HG02571 (cell line): ENCODE data around the gene VAMP2.
"Not testable (repeated sequence)": the region's sequence is repeated elsewhere in the genome, so short reads cannot be mapped to it uniquely, and the experiment has no call there.

ENCODE experiments used
- ATAC-seq: cut with Tn5 transposase; IDR thresholded peaks from one replicate; pipeline ENCODE4 v1.9.1; 2021; ENCODE audit warnings: mild to moderate bottlenecking, moderate library complexity; ENCODE audit not compliant: unreplicated experiment

The VAMP2 gene

DNA sequence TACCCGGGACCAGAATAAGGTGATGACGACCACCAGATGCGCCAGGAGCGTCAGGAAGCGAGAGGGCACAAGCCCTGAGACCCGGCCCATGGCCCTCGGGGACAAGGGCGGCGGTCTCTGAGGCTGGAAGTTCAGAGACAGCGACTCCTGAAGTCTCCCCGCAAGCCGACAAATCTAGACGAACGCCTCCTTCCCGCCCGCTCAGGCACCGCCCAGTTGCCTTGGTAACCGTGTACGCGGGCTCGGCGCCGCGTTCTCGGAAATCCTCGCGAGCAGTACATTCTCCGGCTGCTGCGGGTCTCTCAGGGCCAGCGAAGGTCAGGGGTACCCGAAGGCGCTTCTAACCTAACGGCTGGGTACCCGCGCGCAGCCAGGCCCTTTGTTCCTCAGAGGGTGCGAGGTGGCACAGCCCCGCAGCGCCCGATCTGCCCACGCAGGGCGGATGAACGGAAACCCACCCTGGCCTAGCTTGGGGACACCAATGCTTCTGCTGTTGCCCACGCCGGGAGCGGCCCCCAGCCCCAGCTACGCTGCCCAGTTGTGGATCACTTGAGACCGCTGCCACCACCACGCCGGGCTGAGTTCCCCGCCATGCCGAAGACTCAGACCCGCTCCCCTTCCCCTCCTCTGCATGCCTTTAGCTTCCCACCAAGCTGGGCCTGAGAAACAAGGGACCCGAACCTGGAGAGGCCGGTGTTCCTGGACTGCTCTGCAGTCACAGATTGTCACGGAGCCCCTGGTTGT, 13.6 kb upstream of the VAMP2 start, which contains the start of gene TMEM107:
TSS of gene TMEM107 (minus strand) at position 184 of the 744 bp plus-strand sequence. CDS start at position 90, 94 bp downstream.
- peak; percentile 38 for ATAC-seq

DNA sequence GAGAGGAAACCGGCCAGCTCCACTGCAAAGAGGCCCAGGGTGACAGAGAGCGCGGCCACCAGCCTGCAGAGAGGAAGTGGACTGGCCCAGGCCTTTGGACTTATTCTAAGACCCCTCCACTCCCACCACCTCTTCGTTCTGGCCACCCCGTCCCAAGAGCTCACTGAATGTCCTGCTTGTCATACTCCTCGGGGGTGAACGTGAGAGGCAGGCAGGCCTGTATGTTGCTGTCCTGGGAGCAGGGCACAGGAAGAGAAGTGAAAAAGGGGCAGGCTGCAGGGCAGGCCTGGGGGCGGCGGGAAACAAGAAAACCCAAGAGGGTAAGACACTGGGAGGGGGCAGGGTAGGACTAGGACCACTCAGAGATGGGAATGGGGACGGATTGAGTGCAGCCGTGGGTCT, 13.0 kb upstream of the VAMP2 start:
- ATAC-seq, result no peak

DNA sequence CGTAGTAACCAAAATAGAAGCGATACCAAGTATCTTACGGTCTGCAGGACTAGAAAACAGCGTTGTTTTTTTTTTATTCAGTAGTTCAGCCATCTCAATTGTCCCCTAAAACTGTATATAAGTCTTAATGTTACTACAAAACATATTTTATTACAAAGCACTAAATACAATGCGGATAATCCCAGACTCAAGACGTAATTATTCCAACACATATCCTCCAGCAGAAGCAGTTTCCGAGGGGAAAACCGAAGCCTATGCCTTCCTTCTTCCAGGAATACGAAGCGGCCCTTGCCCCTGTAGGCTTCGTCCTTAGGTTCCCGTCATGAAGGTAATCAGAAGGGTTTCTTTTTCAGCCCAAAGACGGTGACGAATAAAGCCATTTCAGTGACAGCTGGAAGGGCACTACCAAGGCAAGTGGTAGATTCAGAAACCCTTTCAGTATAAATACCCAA, 11.1 kb upstream of the VAMP2 start:
- no peak for ATAC-seq

DNA sequence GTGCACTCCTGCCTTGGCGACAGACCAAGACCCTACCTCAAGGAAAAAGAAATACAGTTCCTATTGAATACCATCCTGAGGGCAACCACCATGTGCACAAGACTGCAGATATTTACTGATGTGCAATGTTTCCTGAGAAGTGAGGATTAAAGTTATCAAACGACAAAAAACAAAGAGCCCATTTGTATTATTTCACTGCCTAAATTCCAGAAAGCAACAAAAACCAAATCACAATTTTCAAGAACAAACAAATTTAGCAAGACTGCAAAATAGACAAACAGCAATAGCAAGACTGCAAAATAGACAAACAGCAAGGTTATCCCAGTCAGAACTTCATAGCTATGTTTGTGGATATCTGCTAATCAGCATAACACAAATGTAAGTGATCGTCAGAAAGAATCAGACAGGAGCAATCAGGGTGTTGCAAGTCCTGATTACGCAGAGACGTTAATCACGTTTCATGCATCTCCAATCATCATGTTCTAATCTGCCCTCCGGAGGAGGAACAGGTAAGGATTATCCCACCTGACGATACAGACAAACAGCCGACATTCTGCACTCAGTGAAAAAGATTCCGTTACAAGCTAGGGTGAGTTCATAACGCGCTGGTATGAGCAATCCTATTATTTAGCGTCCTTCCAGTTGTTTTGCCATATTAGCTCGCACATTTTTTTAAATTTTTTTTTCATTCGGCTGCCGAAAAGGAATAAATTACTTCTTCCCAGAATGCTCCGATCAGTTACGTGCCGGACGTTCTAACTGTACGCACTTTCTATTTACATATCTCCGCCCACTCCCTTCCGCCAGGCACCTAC, 10.5 kb upstream of the VAMP2 start:
- ATAC-seq, result peak; percentile 63

DNA sequence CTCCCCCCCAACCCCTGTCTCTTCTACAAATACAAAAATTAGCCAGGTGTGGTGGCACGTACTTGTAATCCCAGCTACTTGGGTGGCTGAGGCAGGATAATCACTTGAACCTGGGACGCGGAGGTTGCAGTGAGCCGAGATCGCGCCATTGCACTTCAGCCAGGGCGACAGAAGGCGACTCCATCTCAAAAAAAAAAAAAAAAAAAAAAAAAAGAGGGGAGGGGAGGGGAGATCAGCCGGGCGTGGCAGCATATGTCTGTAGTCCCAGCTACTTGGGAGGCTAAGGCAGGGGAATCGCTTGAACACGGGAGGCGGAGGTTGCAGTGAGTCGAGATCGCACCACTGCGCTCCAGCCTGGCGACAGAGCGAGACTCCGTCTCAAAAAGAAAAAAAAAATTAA, 7.4 kb upstream of the VAMP2 start:
- ATAC-seq, result not testable (repeated sequence)

DNA sequence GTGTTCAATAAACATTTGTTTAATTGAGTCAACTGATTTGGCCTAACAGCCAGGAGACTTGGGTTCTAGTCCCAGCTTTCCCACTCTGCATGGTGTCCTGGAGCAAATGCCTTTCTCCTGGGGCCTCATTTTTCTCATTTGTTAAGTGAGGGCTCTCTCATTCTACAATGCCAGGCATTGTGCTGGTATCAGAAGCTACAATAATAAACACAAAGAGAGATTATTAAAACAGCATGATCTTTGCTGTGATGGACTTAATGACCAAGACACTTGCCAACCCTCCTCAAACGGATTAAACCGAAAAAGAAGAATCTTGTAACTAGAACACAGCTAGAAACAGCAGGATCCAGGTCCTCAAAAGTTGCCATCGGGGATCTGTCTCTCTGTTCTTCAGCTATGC, 4.8 kb upstream of the VAMP2 start:
- no peak for ATAC-seq

DNA sequence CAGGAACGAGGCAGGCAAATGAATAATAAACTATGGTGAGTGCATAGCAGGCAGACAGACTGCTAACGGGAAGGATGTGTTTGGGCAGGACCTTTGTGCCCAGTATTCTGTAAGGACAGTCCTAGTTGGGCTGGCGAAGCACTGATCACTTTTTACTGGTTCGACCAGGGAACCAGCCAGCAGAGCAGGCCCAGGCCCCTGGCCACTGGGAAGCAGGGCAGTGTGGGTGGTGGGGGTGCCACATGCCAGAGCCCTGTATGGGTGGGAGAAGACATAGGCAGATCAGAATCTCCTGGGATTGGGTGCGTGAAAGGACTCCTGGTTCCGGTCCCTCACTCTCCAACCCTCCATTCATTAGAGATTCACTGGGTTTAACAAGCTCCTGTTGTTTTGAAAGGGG, 4.0 kb upstream of the VAMP2 start:
- no peak for ATAC-seq

DNA sequence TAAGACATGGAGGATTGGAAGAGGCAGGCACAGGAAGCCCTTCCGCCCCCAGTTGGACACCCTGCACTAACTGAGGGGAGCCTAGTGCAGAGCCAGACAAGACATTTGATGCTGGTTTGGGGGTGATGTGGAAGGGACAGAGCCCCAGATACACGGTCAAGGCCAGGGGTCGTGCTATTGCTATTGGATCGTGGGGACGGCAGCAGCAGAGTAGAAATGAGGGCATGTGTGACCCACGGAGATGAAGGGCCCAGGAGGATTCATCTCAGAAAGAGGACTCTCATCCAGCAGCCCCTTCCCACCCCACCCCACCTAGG, 2.0 kb upstream of the VAMP2 start:
- no peak for ATAC-seq

DNA sequence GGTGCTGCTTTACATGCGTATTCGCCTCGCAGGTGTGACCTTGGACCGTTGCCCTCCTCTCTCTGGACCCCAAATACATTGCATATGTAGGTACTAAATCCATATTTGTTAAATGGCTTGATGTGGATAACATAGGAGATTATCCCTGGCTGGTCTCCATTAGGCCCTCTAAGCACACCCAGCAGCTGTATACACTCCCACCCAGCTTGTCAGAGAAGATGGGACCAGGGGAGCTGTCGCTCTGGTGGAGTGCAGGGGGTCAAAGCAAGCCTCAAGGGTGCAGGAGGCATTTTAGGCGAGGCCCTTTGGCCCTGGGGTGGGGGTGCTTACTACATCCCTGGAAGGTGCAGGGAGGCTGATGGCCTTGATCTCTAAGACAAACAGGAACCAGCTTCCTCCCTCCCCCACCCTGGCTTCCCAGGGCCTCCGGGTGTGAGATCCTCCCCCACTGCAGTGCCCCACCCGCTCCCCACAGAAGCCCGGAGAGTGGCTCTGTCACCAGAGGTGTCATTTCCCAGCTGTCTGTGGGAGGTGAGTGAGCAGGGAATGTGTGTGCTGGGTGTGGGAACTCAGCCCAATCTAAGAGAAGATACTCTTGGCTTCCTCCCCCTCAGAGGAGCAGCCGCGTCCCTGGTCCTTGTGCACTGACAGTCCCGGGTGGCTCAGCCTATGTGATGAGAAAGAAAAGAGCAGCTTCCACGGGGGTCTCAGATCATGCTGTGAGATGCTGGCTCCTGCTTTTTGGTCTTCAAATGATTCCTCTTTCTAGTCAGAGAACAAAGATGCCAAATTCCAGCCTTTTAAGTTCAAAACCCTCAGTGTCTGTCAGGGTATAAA, 1.4 kb upstream of the VAMP2 start:
- no peak for ATAC-seq

DNA sequence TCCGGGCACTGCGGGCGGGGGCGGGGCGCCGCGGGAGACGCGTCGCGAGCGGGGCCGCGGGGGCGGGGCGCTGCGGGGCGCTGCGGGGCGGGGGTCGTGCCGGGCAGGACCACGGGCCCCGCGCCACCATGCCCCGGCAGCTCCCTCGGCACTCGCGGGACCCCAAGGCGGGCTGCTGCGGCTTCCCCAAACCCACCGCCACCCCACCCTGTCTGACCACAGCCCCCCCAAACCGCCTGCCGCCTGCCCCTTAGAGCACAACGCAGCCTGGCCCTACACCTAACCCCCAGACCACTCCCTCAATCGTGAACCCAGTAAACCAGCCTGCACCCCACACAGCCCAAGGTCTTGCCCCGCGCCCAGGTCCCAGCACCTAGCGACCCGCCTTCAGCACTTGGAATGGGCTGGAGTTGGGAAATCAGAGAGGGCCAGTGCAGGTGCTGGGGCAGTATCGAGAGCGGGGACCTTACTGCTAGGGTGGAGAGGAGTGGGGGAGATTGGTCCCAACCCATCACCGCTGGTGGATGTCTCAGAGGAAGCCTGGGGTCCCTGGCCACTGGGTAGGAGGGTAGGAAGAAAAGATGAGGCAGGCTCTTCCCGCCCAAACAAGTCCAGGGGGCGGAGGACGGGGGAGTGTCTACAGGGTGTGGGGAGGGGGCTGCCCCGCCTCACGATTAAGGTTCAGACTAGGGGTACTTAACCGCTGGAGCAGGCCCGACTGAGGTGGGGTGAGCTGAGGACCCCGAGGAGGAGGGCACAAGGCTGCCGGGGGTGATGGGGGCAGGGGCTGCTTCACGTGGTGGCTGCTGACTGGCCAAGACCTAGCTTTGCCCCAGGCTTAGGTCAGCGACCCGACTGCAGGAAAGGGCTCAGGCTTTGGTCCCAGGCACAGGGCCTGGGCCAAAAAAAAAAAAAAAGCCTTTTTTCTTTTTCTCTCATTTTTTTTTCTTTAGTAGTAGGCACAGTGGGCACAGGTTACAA, 539 bp upstream of the VAMP2 start:
- no peak for ATAC-seq

DNA sequence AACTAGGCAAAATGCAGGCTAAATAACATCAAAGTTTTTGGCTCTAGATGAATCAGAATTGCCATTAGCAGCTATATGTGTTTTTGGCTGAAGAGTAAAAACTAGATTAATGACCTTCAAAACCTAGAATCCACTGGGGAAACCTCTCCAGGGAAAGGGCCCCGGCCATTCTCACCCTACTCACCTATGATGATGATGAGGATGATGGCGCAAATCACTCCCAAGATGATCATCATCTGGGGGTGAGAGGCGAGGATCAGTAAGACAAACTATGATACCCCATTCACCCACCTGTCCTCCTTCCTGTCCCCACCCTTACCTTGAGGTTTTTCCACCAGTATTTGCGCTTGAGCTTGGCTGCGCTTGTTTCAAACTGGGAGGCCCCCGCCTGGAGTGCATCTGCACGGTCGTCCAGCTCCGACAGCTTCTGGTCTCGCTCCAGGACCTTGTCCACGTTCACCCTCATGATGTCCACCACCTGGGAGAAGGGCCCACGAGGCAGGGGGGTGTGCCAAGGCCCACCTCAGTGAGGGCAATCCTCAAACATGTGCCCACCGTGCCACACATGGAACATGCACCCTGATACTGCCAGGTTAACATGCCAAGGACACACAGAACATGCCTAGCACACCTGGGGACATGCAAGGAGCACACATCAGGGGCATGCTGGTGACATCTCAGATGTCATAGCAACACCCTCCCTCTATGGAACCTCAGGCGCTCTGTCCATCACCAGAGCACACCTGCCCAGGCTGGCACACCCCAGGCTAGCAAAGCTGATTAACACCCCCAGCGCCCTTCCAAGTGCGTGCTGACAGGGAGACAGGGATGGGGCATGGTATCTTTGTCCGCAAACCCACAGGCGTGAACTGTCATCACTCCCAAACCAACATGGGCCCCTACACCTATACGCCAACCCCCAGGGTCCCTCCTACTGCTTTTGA, 1.2 kb downstream of the VAMP2 start:
- ATAC-seq, result no peak

DNA sequence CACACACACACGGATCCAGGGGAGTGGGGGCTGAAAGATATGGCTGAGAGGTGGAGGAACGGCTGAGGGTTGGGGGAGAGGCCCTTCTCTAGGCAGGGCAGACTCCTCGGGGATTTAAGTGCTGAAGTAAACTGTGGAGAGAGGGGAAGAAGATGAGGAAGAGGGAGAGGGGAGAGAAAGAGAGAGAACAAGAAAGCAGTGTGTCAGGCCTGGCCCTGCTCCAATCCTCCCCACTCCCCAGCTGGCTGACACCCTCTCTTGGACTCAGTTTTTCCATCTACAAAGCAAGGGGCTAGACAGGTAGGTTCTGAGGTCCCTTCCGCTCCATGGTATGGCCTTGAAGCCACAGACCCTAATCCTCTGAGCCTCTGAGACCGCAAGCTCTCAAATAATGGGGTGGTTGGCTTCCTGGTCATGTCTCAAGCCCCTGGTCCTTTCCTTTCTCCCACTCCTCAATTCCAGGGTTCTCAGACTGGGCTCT, 2.0 kb downstream of the VAMP2 start:
- no peak for ATAC-seq

DNA sequence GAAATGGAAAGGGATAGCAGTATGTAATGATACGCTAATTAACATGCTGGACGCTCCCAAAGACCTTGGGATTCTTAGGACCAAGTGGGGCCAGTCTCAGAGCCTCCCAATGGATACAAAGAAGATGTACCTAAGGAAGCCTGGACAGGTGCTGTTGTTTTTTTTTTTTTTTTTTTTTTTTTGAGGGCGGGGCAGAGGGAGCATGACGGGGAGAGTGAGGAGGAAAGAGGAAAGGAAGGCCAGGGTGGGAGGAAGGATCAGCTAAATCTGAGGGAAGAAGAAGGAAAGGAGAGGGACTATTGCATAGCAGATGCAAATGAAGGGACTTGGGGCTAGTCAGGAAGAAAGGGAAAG, 2.5 kb downstream of the VAMP2 start:
- ATAC-seq, result no peak

DNA sequence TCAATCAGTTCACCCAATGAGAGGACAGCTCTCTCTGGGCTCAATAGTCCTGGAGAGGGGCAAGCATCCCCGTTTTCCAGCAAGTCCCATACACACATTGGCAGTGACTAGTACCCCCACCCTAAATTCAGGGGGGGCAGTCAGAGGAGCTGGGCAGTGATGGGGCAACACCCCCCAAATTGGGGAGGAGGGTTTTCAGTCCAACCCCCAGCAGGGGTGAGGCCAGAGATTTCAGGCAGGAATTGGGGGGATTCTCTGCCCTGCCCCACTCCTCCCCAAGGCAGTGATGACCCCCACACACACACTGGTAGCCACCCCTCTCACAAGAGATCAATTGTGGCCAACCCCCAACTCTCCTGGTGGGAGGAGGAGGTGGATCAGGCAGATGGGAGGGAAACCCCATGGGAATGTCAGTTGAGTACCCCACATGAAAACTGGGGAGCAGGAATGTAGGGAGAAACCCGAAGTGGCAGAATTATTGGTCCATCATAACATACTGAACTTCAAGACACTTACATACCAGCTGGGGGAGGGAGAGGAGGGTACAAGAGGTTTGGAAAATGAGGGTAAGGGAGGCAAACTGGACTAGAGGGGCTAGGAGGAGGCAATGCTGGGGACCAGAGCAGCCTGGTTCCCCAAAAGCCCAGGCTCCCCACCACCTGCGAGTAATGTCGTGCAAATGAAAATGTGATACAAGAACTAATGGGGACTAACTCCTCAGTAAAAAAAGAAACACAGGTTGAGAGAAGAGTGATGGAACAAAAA, 3.1 kb downstream of the VAMP2 start:
- no peak for ATAC-seq

DNA sequence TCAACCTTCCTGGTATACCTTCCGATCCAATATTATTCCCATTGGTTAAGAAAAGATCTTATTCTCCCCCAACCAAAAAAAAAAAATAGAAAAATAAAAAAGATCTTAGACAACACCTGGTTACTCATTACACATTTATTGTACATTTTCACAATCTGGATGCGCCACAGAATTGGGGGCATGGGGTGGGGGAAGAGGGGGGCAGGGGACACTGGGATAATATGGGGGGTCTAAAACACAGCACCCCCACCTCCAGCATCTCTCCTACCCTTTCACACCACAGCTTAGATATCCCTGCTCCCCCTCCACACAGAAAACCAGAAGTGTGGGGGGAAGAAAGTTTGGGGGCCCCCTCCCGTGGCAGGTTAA, 3.7 kb downstream of the VAMP2 start:
- no peak for ATAC-seq

DNA sequence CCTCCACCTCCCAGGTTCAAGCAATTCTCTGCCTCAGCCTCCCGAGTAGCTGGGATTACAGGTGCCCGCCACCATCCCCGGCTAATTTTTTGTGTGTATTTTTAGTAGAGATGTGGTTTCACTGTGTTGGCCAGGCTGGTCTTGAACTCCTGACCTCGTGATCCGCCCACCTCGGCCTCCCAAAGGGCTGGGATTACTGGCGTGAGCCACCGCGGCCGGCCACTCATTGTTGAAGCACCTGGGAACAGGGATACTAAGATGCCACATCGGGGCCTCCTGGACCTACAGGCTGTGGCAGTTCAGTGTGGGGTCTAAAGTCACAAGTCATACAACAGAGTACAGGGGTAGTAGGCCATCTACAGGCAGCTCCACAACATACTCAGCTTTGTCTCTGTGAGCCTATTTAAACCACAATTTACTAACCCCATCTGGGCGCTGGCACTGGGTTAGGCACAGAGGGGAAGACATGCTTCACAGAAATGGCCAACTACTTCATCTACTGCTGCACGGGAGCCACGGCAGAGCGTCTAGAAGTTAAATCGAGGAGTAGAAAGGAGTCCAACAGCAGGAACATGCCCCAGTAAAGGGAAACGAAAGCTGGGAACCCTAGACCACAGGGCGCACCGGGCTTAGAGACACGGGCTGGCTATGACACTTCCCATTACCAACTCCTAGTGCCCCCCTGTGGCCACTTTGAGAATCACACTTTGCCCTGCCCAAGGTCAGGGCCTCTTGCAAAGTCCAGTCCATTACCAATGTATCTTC, 4.3 kb downstream of the VAMP2 start:
- ATAC-seq, result no peak

DNA sequence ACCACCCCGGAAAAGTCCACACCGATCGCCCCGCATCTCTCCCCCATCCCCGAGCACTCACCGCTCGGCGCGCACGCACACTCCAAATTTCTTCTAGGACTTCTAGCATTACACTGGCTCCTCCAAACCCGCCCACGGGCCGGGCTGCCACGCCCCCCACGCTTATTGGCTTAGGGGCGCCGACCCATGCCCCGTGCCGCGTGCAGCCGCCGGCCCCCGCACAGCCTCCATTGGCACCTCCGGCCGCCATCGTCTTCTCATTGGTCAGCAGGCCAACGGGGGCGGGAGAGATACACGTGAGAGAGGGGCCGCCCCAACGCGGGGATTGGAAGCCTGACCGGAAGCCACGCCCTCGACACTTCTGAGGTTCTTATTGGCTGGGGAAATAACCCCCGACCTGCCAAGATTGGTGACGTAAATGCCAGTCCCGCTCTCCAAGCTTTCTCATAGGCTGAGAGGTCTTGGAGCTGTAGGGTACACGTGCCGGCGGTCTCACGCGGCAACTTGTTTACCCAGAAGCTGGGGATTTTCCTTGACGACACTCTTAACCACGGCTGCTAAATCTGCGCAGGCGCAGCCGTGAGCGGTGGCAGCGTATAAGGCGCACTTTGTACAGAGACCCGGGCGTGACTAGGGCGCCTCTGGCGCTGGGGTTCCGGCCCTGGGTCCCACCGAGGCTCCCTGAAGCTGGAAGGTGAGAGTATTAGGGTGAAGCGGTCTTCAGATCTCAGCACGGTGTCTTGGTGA, 6.3 kb downstream of the VAMP2 start:
- peak; percentile 77 for ATAC-seq
